ENCODE results near the gene OLFML1.

GRCh38 chr11:7551571-7551970, 66.3 kb downstream of the OLFML1 start:
- TF ChIP-seq CTCF (conservative IDR thresholded peaks at IDR 0.05; ENCODE audit: low read length), result no peak
- no peak for TF ChIP-seq EZH2phosphoT487 (IDR thresholded peaks at IDR 0.05; ENCODE audit: borderline replicate concordance, low read depth, low read length)
